ENCODE measurements around the gene BTNL3. TPM values are rescaled to one million over a fixed set of nuclear protein-coding genes. Genes with fewer than 3 reads are reported as not detected.

The BTNL3 gene
- total and polyA plus RNA-seq, 4 donors: 0.47 to 1.8 (median 0.71) TPM; not detected in 1

GRCh38 chr5:181047288-181047687 is 58.6 kb downstream of the BTNL3 start:
- WGBS, 2 donors: 83 to 93% methylated on average over 2 of the region's 2 CpGs
- no peaks in the 10 kb centered on the region for H3K36me3 ChIP-seq (ENCODE audit: control insufficient read depth in 4 of 4, insufficient read depth in 4 of 4, low read length in 4 of 4)
- no peak for TF ChIP-seq CTCF (IDR thresholded peaks at IDR 0.05; ENCODE audit: control extremely low read depth, extremely low read depth)

GRCh38 chr5:181047921-181048320 is 59.3 kb downstream of the BTNL3 start:
- DNase-seq: no peak

More at GRCh38 chr5:181047288-181047687, 58.6 kb downstream of the BTNL3 start:
- H3K4me3 ChIP-seq: no peak overlapping the region
- H3K9ac ChIP-seq (ENCODE audit: insufficient read depth in 1 of 2, low read length in 2 of 2): no peak overlapping the region
- no peak overlapping the region for H3K27ac ChIP-seq (ENCODE audit: low read depth in 1 of 2, low read length in 1 of 2)
- no peak for ATAC-seq (ENCODE audit: insufficient read depth, low FRiP score)
- peaks cover 0 to 59% (median 31%) of the 10 kb centered on the region in 3 donors for H3K27me3 ChIP-seq (ENCODE audit: control insufficient read depth in 3 of 3, insufficient read depth in 3 of 3, low read length in 2 of 3)
- H3K4me1 ChIP-seq (ENCODE audit: control insufficient read depth in 5 of 5, insufficient read depth in 5 of 5, low read length in 5 of 5): peaks cover 0 to 11% (median 0%) of the 10 kb centered on the region in 5 donors
- H3K9me3 ChIP-seq (ENCODE audit: control insufficient read depth in 4 of 4, insufficient read depth in 3 of 4, low read length in 3 of 4): no peaks in the 10 kb centered on the region
- DNase-seq: no peak

DNA sequence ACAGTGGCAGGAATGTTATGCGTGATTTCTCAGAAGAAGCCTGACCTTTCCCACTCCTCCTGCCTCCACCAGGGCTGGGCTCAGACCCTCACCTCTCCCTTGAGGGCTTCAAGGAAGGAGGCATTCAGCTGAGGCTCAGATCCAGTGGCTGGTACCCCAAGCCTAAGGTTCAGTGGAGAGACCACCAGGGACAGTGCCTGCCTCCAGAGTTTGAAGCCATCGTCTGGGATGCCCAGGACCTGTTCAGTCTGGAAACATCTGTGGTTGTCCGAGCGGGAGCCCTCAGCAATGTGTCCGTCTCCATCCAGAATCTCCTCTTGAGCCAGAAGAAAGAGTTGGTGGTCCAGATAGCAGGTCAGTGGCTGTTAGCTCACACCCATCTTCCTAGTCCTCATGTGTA is 61.4 kb downstream of the BTNL3 start:
- peaks cover 0 to 65% (median 49%) of the 10 kb centered on the region in 3 donors for H3K27me3 ChIP-seq (ENCODE audit: control insufficient read depth in 3 of 3, insufficient read depth in 3 of 3, low read length in 2 of 3)
- no peaks in the 10 kb centered on the region for H3K36me3 ChIP-seq (ENCODE audit: control insufficient read depth in 4 of 4, insufficient read depth in 4 of 4, low read length in 4 of 4)
- no peak overlapping the region for H3K27ac ChIP-seq (ENCODE audit: low read depth in 1 of 2, low read length in 1 of 2)
- no peak overlapping the region for H3K4me3 ChIP-seq
- DNase-seq (no peak), ATAC-seq (ENCODE audit: insufficient read depth, low FRiP score) (no peak)
- 93 to 97% methylated on average over 5 of the region's 5 CpGs for WGBS, 2 donors
- TF ChIP-seq CTCF (IDR thresholded peaks at IDR 0.05; ENCODE audit: control extremely low read depth, extremely low read depth): no peak
- H3K4me1 ChIP-seq (ENCODE audit: control insufficient read depth in 5 of 5, insufficient read depth in 5 of 5, low read length in 5 of 5): peaks cover 0 to 19% (median 3%) of the 10 kb centered on the region in 5 donors
- no peak overlapping the region for H3K9ac ChIP-seq (ENCODE audit: insufficient read depth in 1 of 2, low read length in 2 of 2)
- no peaks in the 10 kb centered on the region for H3K9me3 ChIP-seq (ENCODE audit: control insufficient read depth in 4 of 4, insufficient read depth in 3 of 4, low read length in 3 of 4)

More at GRCh38 chr5:181047921-181048320, 59.3 kb downstream of the BTNL3 start:
- Histone ChIP-seq H3K4me1 (ENCODE audit: control insufficient read depth in 5 of 5, insufficient read depth in 5 of 5, low read length in 5 of 5) (peaks cover 0 to 13% (median 0%) of the 10 kb centered on the region in 5 donors), H3K36me3 (ENCODE audit: control insufficient read depth in 4 of 4, insufficient read depth in 4 of 4, low read length in 4 of 4) (no peaks in the 10 kb centered on the region), H3K27me3 (ENCODE audit: control insufficient read depth in 3 of 3, insufficient read depth in 3 of 3, low read length in 2 of 3) (peaks cover 0 to 57% (median 32%) of the 10 kb centered on the region in 3 donors), H3K9ac (ENCODE audit: insufficient read depth in 1 of 2, low read length in 2 of 2) (no peak overlapping the region), H3K9me3 (ENCODE audit: control insufficient read depth in 4 of 4, insufficient read depth in 3 of 4, low read length in 3 of 4) (no peaks in the 10 kb centered on the region), H3K4me3 (no peak overlapping the region), H3K27ac (ENCODE audit: low read depth in 1 of 2, low read length in 1 of 2) (no peak overlapping the region)
- TF ChIP-seq CTCF (IDR thresholded peaks at IDR 0.05; ENCODE audit: control extremely low read depth, extremely low read depth): no peak
- WGBS, 2 donors: 94 to 95% methylated on average over 15 of the region's 15 CpGs
- ATAC-seq (ENCODE audit: insufficient read depth, low FRiP score): no peak

All from lung (tissue), 12 donors.